ENCODE measurements around the gene GPATCH4. TPM values are rescaled to one million over a fixed set of nuclear protein-coding genes. Genes with fewer than 3 reads are reported as not detected.

The GPATCH4 gene
- total and polyA plus RNA-seq, 2 donors (not counting 1 experiment from before 2014, with no cell fraction given), result 11.3 to 38.3 TPM

DNA sequence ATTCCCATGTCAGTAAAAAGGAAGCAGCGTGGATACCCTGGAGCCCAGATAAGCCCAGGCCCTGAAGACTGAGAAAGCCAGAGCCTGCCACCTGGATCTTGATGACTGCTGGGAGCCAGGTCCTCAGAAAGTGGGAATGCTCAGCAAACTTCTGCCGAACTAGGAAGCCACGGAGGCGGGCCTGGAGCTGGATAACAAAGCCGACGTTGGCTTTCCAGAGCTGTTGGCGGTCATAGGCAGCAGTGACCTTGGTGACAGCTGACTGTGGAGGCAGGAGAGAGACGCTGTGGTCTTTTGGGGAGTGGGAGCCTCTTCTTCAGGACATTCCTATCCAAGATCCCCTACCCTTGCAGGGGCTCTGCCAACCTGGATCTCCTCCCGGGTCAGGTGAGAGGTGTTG is 53.3 kb downstream of the GPATCH4 start:
- Histone ChIP-seq H3K4me2 (replicated peaks; ENCODE audit: low read depth, low read length, poor library complexity, severe bottlenecking) (no peak overlapping the region), H3K27me3 (replicated peaks in 1 of 4; ENCODE audit: control extremely low read depth in 1 of 4, control insufficient read depth in 3 of 4, insufficient read depth in 4 of 4, low read length in 3 of 4) (no peaks in the 10 kb centered on the region), H3K27ac (ENCODE audit: low read length in 2 of 2) (no peak overlapping the region), H3K9me3 (ENCODE audit: control extremely low read depth in 1 of 3, control insufficient read depth in 2 of 3, insufficient read depth in 1 of 3, low read length in 2 of 3) (no peaks in the 10 kb centered on the region), H3K4me1 (ENCODE audit: control insufficient read depth in 2 of 2, insufficient read depth in 2 of 2, low read length in 2 of 2) (peaks cover 24 to 26% of the 10 kb centered on the region in 2 donors), H2AFZ (ENCODE audit: insufficient read depth, low read depth, low read length, poor library complexity, severe bottlenecking) (no peak overlapping the region), H3K36me3 (replicated peaks in 1 of 2; ENCODE audit: control extremely low read depth in 1 of 2, control insufficient read depth in 1 of 2, extremely low read depth in 1 of 2, insufficient read depth in 2 of 2, low read length in 1 of 2) (no peaks in the 10 kb centered on the region), H4K20me1 (ENCODE audit: control insufficient read depth, insufficient read depth, low read length, poor library complexity, severe bottlenecking) (no peaks in the 10 kb centered on the region), H3K9ac (ENCODE audit: low read length) (no peak overlapping the region), H3K4me3 (ENCODE audit: control extremely low read depth in 1 of 5, extremely low read depth in 1 of 5, insufficient read depth in 1 of 5, low read depth in 2 of 5, low read length in 4 of 5) (no peak overlapping the region), H3K79me2 (ENCODE audit: control insufficient read depth, insufficient read depth, low read length) (no peaks in the 10 kb centered on the region)
- ChIA-PET POLR2A (no interaction called here), CTCF (interaction anchor here (0.6 to 1.2 kb wide), 3 partner anchors 31 to 67 kb away, joined by 3 read pairs; no protein-coding TSS in a partner anchor)
- H3K4me1 Mint-ChIP-seq, result peaks cover 27% of the 10 kb centered on the region
- intact Hi-C loops (cut with micrococcal nuclease), result no loop called here
- H3K4me3 Mint-ChIP-seq, result no peak overlapping the region
- no peak overlapping the region for H3K27ac Mint-ChIP-seq
- no peaks in the 10 kb centered on the region for H3K9me3 Mint-ChIP-seq (ENCODE audit: insufficient read depth)
- no peak for TF ChIP-seq EZH2 (IDR thresholded peaks at IDR 0.05; ENCODE audit: borderline replicate concordance, insufficient read depth, low read depth, low read length, poor library complexity, severe bottlenecking)
- TF ChIP-seq, protein P1, sequence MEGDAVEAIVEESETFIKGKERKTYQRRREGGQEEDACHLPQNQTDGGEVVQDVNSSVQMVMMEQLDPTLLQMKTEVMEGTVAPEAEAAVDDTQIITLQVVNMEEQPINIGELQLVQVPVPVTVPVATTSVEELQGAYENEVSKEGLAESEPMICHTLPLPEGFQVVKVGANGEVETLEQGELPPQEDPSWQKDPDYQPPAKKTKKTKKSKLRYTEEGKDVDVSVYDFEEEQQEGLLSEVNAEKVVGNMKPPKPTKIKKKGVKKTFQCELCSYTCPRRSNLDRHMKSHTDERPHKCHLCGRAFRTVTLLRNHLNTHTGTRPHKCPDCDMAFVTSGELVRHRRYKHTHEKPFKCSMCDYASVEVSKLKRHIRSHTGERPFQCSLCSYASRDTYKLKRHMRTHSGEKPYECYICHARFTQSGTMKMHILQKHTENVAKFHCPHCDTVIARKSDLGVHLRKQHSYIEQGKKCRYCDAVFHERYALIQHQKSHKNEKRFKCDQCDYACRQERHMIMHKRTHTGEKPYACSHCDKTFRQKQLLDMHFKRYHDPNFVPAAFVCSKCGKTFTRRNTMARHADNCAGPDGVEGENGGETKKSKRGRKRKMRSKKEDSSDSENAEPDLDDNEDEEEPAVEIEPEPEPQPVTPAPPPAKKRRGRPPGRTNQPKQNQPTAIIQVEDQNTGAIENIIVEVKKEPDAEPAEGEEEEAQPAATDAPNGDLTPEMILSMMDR (IDR thresholded peaks at IDR 0.05), result no peak
- no peak for ATAC-seq (ENCODE audit: low read depth)
- no peak for DNase-seq
- H3K27me3 Mint-ChIP-seq, result no peaks in the 10 kb centered on the region
- 98% methylated on average over 8 of the region's 9 CpGs for WGBS (ENCODE audit: insufficient coverage)

DNA sequence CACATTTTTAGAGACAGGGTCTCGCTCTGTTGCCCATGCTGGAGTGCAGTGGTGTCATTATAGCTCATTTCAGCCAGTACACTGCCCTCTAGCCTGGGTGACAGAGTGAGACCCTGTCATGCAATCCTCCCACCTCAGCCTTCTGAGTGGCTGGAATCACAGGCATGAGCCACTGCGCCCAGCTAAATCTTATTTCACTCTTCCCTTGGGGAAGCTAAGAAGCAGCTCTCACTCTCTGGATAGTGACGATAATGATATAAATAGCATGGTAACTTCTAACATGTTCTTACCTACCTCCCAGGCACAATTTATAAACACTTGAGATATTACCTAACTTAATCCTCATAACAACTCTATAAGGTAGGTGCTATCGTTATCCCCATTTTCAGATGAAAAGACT is 53.8 kb downstream of the GPATCH4 start:
- CTCF ChIA-PET, result interaction anchor here (1.2 kb wide), 1 partner anchor 66 kb away, joined by 3 read pairs; no protein-coding TSS in a partner anchor
- Histone ChIP-seq H3K4me1 (ENCODE audit: control insufficient read depth in 2 of 2, insufficient read depth in 2 of 2, low read length in 2 of 2) (peaks cover 20% of the 10 kb centered on the region in 2 donors), H4K20me1 (ENCODE audit: control insufficient read depth, insufficient read depth, low read length, poor library complexity, severe bottlenecking) (no peaks in the 10 kb centered on the region), H3K4me2 (replicated peaks; ENCODE audit: low read depth, low read length, poor library complexity, severe bottlenecking) (no peak overlapping the region), H3K9me3 (ENCODE audit: control extremely low read depth in 1 of 3, control insufficient read depth in 2 of 3, insufficient read depth in 1 of 3, low read length in 2 of 3) (no peaks in the 10 kb centered on the region), H3K36me3 (replicated peaks in 1 of 2; ENCODE audit: control extremely low read depth in 1 of 2, control insufficient read depth in 1 of 2, extremely low read depth in 1 of 2, insufficient read depth in 2 of 2, low read length in 1 of 2) (no peaks in the 10 kb centered on the region), H3K27ac (ENCODE audit: low read length in 2 of 2) (no peak overlapping the region), H2AFZ (ENCODE audit: insufficient read depth, low read depth, low read length, poor library complexity, severe bottlenecking) (no peak overlapping the region), H3K79me2 (ENCODE audit: control insufficient read depth, insufficient read depth, low read length) (no peaks in the 10 kb centered on the region), H3K9ac (ENCODE audit: low read length) (no peak overlapping the region), H3K4me3 (ENCODE audit: control extremely low read depth in 1 of 5, extremely low read depth in 1 of 5, insufficient read depth in 1 of 5, low read depth in 2 of 5, low read length in 4 of 5) (no peak overlapping the region), H3K27me3 (replicated peaks in 1 of 4; ENCODE audit: control extremely low read depth in 1 of 4, control insufficient read depth in 3 of 4, insufficient read depth in 4 of 4, low read length in 3 of 4) (no peaks in the 10 kb centered on the region)
- Mint-ChIP-seq H3K27me3 (no peaks in the 10 kb centered on the region), H3K9me3 (ENCODE audit: insufficient read depth) (no peaks in the 10 kb centered on the region), H3K4me3 (no peak overlapping the region), H3K4me1 (peaks cover 22% of the 10 kb centered on the region), H3K27ac (no peak overlapping the region)
- DNase-seq (no peak), ATAC-seq (ENCODE audit: low read depth) (no peak)
- WGBS (ENCODE audit: insufficient coverage), result 90% methylated on average over 1 of the region's 4 CpGs
- POLR2A ChIA-PET, result interaction anchor here (0.5 kb wide), 1 partner anchor 47 kb away, joined by 3 read pairs; the partner anchor contains the start of gene MEF2D
- intact Hi-C loops (cut with micrococcal nuclease), result no loop called here
- TF ChIP-seq, protein P1 (IDR thresholded peaks at IDR 0.05), result no peak
- no peak for TF ChIP-seq EZH2 (IDR thresholded peaks at IDR 0.05; ENCODE audit: borderline replicate concordance, insufficient read depth, low read depth, low read length, poor library complexity, severe bottlenecking)
